ENCODE measurements around the gene FNTB.
A peak's percentile ranks its signal among the peaks of the same experiment; 100 is the strongest.

Gene FNTB

DNA sequence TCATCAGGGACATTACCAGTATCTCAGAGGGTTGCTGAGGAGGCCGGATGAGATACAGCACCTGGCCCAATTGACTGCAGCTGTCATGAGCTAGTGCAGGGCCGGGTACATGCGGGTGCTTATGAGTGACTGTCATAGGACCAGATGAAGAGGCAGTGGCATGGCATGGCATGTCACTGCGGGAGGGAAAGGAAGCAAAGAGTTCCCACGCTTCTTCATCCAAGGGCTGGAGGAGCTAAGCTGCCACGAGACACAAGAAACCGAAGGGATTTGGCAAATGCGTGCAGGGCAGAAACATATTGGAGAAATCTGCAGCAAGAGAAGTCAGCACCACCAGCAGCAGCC, 33.4 kb upstream of the FNTB start:
- no peak for DNase-seq

DNA sequence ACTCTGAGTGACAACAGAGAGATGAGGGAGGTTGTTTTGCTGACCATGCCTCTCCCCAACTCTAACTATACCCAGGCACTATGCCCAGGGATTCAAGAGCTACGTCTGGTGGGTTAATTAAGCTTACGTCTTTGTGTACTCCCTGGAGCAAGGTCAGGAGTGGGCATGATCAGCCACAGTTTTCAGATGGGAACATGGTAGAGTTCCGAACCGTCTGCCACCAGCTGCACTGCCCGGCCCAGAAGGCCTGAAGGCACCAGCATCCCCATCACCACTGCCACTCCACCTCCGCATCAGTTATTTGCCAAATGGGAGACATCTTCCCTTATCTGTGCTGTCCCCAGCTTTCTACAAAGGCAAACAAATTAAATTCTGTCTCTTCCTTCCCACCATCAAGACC, 33.0 kb upstream of the FNTB start:
- DNase-seq, result no peak

DNA sequence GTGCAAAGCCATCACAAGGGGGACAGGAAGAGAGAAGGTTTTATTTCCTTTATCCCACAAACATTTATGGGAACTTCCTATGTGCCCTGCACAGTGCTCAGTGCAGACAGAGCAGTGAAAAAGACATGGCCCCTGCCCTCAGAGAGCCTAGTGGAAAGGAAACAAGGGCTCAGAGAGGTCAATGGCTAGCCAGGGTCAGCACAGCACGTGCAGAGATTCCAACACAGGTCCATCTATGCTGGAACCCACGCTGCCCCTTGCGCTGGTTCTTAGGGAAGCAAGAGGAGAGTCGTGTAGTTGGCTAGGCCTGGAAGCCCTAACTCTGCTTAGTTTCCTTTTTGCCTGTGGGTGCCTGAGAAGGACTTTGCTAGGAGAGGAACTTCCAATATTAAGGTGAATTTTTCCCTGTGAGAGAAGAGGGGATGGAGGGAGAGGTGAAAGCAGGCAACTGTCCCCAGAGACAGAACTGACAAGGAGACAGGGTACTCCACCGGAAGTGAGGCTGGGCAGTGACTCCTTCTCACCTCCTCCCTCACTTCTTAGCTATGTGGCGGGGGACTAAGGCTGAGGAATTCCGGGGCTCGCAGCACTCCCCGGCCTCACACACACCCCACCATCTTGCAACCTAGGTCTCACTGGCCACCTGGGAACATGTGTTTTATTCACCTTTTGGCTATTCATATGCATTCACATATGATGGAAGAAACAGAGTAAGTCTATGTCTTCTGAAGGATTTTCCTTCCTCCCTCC, 32.0 kb upstream of the FNTB start:
- DNase-seq, result no peak

DNA sequence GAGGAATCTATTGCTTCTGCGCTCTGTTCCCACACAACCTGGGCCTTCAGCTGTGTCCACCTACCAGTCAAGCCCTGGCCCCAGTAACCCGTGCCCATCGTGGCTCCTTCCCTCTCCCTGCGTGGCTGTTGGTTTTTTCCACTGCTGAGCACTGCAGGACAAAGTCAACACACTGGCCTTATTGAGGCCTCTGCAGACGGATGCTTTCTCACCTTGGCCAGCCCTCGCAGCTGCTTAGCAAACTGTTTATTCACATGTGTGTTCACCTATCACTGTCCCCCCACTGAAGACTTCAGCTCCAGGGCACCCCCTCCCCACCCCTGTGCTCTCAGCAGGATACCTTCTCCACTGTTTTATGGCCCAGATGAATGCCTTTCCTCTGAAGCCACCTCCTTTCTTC, 31.4 kb upstream of the FNTB start:
- DNase-seq, result no peak

DNA sequence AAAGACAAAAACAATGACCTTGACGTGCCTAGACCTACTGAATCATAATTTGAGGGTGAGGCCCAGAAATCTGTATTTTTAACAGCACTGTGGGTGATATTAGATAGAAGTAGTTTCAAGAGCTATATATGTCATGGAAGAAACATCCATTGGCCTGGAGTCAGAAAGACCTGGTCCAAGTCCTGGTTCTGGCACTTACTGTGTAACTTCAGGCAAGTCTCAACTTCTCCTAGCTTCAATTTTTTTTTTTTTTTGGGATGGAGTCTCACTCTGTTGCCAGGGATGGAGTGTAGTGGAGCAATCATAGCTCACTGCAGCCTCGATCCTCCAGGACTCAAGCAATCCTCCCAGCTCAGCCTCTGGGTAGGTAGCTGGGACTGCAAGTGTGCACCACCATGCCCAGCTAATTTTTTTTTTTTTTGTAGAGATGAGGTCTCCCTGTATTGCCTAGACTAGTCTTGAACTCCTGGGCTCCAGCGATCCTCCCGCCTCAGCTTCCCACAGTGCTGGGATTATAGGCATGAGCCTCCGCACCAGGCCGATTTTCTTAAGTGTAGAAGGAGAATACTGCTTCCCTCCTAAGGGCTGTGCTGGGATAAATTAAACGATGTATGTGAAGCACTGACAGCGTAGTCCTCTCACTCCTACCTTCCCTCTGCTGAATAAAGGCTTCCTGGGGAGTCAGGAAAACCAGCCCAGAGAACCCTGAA, 29.8 kb upstream of the FNTB start:
- DNase-seq, result no peak

DNA sequence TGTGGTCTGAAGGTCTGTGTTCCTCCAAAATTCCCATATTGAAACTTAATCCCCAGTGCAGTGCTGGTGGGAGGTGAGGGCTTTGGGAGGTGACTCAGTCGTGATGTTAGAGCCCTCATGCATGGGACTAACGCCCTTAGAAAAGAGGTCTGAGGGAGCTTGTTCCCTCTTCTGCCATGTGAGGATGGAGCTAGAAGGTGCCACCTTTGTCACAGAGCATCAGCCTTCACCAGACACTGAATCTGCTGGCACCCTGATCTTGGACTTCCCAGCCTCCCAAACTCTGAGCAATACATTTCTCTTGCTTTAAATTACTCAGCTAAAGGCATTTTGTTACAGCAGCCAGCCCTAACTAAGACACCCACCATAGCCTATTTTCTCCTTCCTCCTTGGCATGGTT, 28.5 kb upstream of the FNTB start:
- DNase-seq, result no peak

DNA sequence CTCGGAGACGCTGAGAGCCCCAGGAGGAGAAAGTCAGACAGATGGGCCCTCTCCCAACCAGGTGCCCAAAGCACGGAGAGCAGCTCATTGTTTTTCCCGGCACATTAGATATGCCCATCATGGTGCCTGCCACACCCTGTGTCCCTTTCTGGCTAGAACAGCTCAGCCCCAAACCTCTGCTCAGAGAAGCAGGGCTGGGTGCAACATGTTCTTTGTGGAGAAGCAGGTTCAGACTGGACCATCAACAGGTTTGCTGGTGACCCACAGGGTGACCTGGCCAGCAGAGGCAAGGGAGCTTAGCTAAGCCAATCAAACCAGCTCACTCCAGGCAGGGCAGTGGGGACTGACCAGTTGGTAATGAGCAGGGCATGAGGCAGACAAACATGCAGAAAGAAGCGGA, 28.0 kb upstream of the FNTB start:
- no peak for DNase-seq

DNA sequence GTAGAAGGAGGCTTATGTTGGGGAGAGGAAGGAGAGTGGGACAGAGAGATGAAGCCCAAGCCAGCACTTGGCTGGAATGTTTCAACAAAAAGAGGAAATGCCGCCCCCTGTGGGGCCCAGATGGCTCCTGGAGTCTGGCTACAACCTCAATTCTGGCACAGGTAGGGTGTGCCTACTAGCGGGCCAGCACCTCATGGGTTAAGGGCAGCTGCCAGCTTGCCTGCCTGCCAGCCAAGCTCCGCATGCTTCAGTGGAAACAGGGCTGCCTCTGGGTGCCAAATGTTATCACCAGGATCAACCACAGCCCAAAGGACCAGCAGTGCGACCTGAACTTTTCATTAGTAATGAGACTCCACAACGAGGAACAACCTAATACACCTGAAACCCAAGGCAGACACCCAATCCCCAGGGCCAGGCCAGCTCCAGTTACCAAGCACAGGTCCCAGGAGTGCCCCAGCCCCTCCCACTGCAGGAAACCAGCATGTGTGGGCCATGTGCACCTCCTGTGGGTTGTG, 25.9 kb upstream of the FNTB start:
- no peak for DNase-seq

DNA sequence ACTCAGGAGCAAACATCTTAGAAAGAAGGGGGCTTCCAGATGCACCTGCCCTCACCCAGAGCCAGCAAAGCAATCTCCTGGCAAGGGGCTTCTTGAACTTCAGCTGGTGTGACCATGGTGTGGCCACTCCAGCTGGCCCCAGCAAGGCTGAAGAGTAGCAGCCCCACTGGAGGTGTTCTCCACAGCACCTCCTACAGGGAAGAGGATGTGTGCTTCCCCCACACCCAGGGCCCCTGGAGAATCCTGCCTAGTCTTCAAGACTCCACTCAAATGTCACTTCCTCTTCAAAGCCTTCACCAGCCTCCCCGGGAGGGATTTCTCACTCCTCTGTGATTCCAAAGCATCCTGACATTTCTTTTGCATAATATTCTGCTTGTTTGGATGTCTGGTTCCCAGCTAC, 23.1 kb upstream of the FNTB start:
- DNase-seq, result no peak

DNA sequence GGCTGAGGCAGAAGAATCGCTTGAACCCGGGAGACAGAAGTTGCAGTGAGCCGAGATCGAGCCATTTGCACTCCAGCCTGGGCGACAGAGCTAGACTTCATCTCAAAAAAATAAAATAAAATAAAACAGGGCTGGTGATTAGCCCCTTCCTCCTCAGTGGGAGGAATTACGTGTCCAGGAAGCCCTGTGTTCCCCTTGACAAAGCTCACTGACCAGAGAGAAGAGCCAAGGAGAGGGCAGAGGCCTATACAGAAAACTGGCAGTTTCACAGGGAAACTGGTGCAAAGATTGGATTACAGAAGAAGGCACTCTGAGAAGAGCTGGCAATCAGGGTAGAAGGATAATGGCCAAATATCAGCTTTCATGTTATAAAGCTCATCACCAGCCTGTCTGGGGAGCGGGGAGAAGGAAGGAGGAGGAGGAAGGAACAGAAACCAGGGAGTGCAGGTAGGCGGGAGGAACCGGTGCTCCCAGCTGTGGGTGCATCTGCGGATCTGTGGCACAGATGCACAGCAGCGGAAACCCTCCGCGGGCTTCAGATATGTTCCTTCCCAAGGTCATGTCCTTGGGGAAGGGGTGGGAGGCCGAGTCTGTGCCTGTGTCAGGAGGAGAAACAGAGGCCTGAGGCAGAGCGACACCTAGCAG, 21.2 kb upstream of the FNTB start:
- no peak for DNase-seq

DNA sequence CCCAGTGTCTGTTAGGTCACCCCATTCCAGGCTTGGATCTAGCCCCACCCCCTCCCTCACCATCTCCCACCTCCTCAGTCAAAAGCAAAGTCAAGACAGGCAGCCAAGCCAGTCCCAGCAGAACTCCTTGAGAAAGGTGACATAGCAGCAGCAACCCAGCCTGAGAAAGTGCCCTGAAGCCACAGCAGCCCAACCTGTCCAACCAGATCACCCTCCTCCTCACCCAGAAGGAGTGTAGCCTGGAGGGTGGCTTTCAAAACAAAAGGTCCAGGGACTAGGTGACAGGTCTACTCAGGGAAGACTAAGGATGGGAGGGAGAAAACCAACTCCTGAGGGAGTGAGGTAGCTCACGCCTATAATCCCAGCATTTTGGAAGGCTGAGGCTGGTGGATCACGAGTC, 19.7 kb upstream of the FNTB start:
- DNase-seq, result no peak

DNA sequence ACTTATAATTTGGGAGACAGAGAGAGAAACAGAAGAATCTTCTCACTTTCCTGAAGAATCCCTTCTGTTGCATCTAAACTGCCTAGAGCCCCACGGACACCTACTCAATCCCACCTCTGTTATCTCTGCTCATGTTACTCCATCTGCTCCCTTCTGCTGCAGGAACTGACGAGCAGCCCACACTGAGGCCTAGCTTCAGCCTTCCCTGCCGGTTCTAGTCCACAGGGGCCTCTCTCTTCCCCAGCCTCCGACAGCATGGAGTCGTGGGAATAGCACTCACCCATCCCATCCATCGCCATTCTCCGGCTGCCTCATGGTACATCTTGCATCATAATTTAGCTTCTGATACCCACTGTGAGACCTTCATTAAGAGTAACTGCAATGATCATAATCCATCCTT, 18.5 kb upstream of the FNTB start:
- no peak for DNase-seq

DNA sequence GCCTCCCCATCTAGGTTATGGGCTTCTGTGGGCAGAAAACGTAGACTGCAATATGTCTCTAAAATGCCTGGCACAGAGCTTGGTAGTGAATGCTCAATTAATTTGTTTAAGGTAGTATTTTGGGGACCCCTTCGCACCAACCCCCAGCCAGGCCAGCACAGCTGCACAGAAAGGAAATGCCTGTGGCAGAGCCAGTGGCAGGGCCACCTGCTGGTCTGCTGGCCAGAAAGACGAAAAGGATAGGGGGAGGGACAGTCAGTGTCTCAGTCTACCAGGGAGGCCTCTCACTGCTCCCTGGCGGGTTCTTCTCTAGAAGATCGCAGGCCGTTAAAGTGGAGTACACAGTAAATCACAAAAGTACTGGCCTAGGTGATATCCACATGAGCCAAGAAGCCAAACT, 18.0 kb upstream of the FNTB start:
- no peak for DNase-seq

DNA sequence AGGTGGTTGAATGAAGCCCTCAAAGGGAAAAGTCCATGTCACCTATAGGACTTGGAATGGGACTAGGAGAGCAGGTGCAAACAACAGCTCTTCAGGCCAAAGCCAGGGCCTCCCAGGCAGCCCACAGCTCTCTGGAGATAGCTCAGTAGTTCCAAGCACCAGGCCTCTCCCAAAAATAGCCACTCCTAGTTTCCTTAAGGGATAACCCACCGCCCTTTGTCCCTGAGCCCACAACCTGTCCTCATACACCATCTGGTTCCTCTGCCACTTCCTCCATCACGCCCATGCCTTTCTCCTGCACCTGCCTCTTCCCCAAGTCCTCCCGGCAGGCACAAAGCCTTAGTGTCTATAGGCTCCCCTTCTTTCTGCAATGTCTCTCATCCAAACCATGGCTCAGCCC, 16.7 kb upstream of the FNTB start:
- no peak for DNase-seq

DNA sequence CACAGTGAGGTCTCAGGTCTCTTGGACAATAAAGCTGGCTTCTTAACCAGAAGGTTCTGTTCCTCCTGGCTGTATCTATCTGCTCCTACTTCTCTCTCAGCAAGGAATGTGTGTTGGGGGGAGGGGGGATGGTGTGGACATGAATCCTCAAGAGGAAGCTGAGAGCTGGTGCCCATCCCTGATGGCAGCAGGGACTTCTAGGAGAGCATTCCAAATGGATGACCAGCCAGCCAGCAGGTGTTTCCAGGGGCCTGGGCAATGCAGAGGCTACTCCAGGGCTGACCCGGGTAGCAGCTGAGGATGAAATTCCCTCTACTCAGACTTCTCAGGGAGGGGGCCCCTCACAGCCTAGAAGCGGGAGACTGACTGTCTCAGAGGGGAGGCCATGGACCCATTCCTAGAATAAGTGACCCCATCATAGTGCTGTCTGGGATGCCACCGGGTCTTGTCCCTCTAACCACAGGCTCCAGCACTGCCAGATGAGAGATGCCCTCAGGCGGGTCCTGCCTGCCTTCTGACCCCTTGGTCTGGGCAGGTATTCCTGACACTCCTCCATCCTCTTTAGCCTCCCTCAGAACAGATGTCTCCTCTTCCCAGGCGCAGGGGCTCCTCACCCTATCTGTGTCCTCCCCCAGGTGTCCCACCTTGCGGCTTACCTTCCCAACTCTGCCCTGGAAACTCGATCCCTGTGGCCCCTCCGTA, 15.8 kb upstream of the FNTB start:
- DNase-seq, result no peak

DNA sequence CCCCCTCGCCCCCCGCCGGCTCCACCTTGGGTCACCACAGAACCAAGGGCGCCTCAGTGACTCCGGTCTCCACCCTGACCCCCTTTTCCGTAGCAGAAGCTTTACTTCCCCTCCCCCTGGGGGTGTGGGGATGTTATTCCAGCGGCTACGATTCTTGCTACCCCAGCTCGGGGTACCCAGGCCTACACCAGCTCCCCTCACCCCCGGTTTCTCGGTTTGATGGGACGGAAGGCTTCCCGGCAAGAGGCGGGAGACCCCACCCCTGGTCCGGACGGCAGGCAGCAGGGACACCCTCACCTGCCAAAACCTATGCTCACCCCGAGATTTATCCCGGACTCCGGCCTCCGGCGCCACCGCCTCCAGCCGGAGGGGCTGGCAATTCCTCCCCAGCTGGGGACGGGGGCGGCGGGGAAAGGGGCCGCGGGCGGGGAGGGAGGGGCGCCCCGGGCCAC, 15.2 kb upstream of the FNTB start:
- no peak for DNase-seq

DNA sequence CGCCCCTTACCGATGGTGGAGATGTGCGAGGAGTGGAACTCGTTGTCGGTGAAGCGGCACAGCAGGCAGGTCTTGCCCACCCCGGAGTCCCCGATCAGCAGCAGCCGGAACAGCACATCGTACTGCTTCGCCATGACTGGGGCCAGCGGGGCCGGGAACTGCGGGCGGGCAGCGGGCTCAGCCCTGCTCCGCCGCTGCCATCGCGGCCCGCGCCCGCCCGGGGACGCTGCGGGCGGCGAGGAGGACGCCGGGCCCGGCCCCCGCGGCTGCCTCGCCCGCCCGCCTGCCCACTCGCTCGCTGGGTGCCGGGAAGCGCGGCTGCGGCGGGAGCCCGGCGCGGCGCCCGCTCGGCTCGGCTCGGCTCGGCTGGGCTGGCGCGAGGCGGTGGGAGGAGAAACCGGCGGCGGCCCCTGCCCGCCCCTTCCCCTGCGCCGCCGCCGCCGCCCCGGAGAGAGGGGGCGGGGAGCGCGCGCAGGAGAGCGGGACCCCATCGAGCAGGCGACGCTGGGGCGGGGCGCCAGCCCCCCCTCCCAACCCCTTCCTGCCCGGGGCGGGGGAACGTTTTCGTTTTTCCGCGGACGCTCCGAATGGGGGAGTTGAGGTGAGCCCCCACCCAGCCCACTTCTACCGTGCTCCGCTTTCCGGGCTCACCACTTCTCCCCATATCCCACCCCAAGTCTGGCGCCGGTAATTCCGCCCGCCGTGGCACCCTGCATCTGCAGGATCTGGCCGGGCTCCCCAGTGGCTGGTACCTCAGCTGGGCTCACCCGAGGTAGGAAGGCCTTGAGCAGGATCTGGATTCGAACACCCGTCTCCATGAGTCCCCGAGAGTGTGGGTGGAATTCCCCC, 14.5 kb upstream of the FNTB start, which contains the start of gene RAB15:
TSS of gene RAB15 (minus strand) at position 394 of the 849 bp plus-strand sequence. CDS start at position 134, 260 bp downstream.
- peak; percentile 80 for DNase-seq

DNA sequence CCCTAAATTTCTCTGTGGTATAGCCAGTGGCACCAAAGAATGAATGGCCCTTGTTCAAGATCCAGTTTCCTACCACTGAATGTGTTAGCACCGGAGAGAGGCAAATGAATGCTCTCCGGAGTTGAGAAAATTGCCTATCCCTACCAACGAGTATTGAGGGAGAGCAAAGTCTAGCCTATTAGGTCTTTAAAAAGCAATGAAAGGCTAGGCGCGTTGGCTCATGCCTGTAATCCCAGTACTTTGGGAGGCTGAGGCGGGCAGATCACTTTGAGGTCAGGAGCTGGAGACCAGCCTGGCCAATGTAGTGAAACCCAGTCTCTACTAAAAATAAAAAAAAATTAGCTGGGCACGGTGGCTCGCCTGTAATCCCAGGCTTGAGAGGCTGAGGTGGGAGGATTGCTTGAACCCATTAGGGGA, 13.7 kb upstream of the FNTB start:
- DNase-seq, result no peak

DNA sequence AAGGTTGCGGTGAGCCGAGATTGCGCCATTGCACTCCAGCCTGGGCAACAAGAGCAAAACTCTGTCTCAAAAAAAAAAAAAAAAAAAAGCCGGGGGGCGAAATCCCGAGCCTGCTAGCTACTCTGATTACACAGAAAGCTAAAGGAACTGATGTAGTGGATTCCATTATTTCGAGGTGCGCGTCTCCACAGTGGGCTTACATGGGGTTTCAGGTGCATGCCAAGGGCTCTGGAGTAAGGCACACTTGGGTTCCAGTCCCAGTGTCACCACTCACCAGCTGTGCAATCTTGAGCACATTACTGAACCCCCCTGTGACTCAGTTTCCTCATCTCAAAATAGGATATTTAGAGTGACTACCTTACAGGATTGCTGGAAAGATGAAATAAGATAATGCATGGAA, 12.9 kb upstream of the FNTB start:
- DNase-seq, result no peak

DNA sequence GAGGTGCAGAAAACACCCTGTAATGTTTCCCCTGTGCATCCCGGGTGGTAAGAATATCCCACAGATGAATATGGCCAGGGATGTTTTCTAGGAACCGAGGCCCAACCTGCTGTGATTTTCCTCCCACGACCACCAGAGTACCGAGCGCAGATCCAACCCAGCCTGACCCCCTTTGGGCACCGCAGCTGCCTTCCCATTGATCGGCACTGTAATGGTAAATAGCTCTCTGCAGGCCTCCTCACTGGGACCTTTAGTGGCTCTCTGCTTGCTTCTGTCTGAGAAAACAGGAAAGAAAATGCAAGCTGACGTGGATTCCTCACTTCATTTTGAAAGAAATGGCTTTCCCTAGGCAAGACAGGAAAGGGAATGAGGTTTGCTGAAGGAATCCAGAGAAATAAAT, 12.1 kb upstream of the FNTB start:
- no peak for DNase-seq

DNA sequence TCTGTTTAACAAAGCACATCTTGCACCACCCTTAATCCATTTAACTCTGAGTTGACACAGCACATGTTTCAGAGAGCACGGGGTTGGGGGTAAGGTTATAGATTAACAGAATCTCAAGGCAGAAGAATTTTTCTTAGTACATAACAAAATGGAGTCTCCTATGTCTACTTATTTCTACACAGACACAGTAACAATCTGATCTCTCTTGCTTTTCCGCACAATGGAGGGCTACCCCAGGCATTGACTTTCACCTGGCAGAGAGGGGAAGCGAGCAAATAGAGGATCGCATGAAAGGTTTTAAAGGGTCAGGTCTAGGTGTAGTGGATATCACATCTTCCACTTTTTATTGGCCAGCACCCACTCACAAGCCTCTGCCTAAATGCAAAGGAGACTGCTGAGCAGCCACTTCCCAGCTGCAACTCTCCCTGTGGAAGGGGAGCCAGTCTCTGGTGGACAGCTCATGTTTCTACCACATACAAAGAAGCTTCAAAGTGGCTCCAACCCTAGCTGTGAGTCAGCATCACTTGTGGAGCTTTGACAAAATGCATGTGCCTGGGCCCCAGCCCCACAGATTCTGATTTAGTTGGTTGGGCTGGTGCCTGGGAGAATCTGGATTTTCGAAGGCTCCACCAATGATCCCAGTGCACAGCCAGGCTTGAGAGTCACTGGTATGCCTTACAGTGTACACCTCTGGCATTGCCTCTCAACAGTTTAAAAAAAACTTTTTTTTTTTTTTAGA, 7.2 kb upstream of the FNTB start:
- DNase-seq, result no peak

Measured in right hindlimb (tissue), 1 donor.